ENCODE measurements around the gene ANGEL2. TPM values are rescaled to one million over a fixed set of nuclear protein-coding genes. Genes with fewer than 3 reads are reported as not detected.
A peak's percentile ranks its signal among the peaks of the same experiment; 100 is the strongest.

ANGEL2 gene
- 10 to 100 TPM; 19.0 to 20.6 TPM for total RNA-seq

DNA sequence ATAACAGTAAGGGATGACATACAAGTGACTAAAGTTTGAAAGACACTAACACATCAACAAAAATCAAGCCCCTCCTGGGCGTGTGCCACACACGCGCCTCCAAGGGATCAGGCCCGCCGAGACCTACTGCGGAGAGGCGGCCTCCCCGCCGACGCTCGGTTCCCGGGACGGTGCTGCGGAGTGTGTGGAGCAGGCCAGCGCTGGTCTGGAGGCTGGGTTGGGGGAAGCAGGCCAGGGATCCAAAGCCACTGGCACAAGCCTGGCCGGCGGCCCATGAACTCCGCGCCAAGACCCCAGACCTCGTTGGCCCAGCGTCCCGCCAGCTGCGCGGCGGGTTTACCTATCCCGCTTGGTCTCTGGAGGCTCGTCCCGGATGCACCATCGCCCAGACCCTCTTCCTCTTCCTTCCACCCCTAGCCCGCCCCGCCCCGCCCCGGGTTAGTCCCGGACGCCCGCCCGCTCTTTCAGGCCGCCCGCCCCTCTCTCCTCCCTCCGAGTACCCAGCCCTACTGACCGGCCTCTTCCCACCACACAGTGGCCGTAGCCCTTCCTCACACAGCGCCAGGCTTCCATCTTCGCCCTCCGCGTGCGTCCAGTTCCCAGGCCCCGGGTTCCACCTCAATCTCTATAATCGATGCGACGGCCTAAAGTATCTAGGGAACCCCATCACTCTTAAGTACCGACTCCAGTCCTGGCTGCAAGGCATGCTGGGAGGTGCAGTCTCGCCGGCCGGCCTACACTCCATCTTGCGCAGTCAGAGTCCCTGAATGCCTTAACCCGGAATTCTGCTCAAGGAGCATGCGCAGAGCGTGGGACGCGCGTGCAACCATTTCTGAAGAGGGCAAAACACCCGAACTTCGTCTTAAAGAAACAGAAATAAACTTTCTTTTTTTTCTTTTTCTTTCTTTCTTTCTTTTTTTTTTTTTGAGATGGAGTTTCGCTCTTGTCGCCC, at the start of gene ANGEL2:
Gene ANGEL2 (minus strand): TSS at position 769 of the 952 bp plus-strand sequence. CDS start 196 bp downstream, at position 573.
- Histone ChIP-seq H3K9me3 (no peaks in the 10 kb centered on the region), H3K4me3 (peak within 1 kb of the TSS; percentile 93), H3K9ac (ENCODE audit: low read depth in 2 of 2, low read length in 2 of 2) (peak within 1 kb of the TSS; percentile 88 to 90), H3K36me3 (no peaks in the 10 kb centered on the region), H3K27me3 (no peaks in the 10 kb centered on the region), H3K27ac (peak within 1 kb of the TSS; percentile 95), H3K4me1 (peaks cover 8% of the 10 kb centered on the region)
- TF ChIP-seq, protein P1, sequence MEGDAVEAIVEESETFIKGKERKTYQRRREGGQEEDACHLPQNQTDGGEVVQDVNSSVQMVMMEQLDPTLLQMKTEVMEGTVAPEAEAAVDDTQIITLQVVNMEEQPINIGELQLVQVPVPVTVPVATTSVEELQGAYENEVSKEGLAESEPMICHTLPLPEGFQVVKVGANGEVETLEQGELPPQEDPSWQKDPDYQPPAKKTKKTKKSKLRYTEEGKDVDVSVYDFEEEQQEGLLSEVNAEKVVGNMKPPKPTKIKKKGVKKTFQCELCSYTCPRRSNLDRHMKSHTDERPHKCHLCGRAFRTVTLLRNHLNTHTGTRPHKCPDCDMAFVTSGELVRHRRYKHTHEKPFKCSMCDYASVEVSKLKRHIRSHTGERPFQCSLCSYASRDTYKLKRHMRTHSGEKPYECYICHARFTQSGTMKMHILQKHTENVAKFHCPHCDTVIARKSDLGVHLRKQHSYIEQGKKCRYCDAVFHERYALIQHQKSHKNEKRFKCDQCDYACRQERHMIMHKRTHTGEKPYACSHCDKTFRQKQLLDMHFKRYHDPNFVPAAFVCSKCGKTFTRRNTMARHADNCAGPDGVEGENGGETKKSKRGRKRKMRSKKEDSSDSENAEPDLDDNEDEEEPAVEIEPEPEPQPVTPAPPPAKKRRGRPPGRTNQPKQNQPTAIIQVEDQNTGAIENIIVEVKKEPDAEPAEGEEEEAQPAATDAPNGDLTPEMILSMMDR (IDR thresholded peaks at IDR 0.05), result no peak
- peak; percentile 97 for DNase-seq
- intact Hi-C loops (cut with DNase I), result no loop called here

DNA sequence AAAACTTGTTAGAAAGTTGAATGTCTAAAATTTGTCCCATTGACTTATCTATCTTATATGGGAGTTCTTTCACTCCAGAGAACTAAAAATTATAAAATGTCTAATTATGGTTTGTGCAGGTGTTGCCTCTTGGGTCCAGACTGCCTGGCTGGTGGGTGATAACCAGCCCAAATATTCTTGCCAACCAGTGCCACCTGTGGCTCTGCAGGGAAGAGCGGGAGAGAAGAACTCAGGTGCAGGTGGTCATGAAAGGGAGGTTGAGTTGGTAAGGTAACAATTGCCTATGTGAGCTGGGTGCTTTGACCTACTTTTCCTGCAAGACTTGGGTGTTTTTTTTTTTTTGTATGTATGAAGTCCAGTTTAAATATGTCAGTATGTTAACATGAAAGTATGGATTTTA, 45.6 kb upstream of the ANGEL2 start:
- intact Hi-C loops (cut with DNase I), result no loop called here
- no peak for DNase-seq
- no peaks in the 10 kb centered on the region for H3K36me3 ChIP-seq
- no peaks in the 10 kb centered on the region for H3K27me3 ChIP-seq
- TF ChIP-seq, protein P1 (IDR thresholded peaks at IDR 0.05), result no peak
- no peak overlapping the region for H3K27ac ChIP-seq
- no peaks in the 10 kb centered on the region for H3K9me3 ChIP-seq
- no peak overlapping the region for H3K4me3 ChIP-seq
- no peaks in the 10 kb centered on the region for H3K4me1 ChIP-seq
- H3K9ac ChIP-seq (ENCODE audit: low read depth in 2 of 2, low read length in 2 of 2), result no peak overlapping the region

DNA sequence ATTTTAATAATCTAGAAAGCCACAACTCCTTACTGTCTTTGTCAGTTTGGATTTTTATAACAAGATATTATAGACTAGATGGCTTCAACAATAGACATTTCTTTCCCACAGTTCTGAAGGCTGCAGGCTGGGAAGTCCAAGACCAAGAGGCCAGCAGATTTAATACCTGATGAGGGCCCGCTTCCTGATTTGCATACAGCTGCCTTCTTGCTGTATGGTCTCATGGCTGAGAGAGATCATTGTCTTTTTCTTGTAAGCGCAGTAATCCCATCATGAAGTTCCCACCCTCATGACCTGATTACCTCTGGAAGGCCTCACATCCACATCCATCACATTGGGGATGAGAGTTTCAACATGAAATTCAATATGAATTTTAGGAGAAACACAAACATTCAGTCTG, 45.2 kb upstream of the ANGEL2 start:
- H3K9ac ChIP-seq (ENCODE audit: low read depth in 2 of 2, low read length in 2 of 2), result no peak overlapping the region
- intact Hi-C loops (cut with DNase I), result no loop called here
- TF ChIP-seq, protein P1 (IDR thresholded peaks at IDR 0.05), result no peak
- H3K36me3 ChIP-seq, result no peaks in the 10 kb centered on the region
- H3K27ac ChIP-seq, result no peak overlapping the region
- no peak overlapping the region for H3K4me3 ChIP-seq
- DNase-seq, result no peak
- H3K4me1 ChIP-seq, result no peaks in the 10 kb centered on the region
- H3K27me3 ChIP-seq, result no peaks in the 10 kb centered on the region
- H3K9me3 ChIP-seq, result no peaks in the 10 kb centered on the region

DNA sequence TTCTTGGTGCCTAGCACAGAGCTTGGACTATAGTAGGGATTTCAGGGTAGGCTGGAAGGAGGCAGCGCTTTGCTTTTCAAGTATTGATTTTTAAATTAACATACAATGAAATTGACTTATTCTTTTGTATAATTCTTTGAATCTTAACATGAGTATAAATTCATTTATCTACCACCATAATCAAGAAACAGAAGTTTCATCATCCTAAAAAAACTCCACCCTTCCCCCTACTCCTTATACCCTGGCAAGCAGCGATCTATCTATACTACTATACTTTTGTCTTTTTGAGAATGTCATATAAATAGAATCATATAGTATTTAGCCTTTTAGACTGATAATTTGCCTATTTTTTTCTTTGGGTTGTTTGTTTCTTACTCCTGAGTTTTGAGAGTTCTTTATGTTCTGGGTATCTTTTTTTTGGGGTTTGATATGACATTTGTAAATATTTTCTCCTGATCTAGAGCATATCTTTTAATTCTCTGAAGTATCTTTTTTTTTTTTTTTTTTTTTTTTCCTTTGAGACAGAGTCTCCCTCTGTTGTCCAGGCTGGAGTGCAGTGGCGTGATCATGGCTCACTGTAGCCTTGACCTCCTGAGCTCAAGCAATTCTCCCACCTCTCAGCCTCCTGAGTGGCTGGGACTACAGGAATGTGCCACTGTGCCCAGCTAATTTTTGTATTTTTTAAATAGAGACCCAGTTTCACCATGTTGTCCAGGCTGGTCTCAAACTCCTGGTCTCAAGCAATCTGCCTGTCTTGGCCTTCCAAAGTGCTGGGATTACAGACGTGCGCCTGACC, 41.8 kb upstream of the ANGEL2 start:
- Histone ChIP-seq H3K4me3 (no peak overlapping the region), H3K27me3 (no peaks in the 10 kb centered on the region), H3K36me3 (no peaks in the 10 kb centered on the region), H3K27ac (no peak overlapping the region), H3K4me1 (no peaks in the 10 kb centered on the region), H3K9ac (ENCODE audit: low read depth in 2 of 2, low read length in 2 of 2) (no peak overlapping the region), H3K9me3 (no peaks in the 10 kb centered on the region)
- intact Hi-C loops (cut with DNase I), result no loop called here
- DNase-seq, result no peak
- TF ChIP-seq, protein P1 (IDR thresholded peaks at IDR 0.05), result no peak

GRCh38 chr1:213055767-213056166, 40.1 kb upstream of the ANGEL2 start:
- H3K9ac ChIP-seq (ENCODE audit: low read depth in 2 of 2, low read length in 2 of 2), result no peak overlapping the region
- intact Hi-C loops (cut with DNase I), result no loop called here
- no peak overlapping the region for H3K4me3 ChIP-seq
- no peak overlapping the region for H3K27ac ChIP-seq
- H3K36me3 ChIP-seq, result no peaks in the 10 kb centered on the region
- H3K9me3 ChIP-seq, result no peaks in the 10 kb centered on the region
- no peak for DNase-seq
- H3K4me1 ChIP-seq, result no peaks in the 10 kb centered on the region
- no peaks in the 10 kb centered on the region for H3K27me3 ChIP-seq
- TF ChIP-seq, protein P1 (IDR thresholded peaks at IDR 0.05), result no peak
